NK-92 (cell line): ENCODE measurements around the gene GOLGA8T.
"Not testable (repeated sequence)": the region's sequence is repeated elsewhere in the genome, so short reads cannot be mapped to it uniquely, and the experiment has no call there.

Source experiments
- DNase-seq: peaks from one replicate; lab custom pipeline; 2025; ENCODE audit not compliant: unreplicated experiment; lab: John Stamatoyannopoulos, UW

Gene GOLGA8T

DNA sequence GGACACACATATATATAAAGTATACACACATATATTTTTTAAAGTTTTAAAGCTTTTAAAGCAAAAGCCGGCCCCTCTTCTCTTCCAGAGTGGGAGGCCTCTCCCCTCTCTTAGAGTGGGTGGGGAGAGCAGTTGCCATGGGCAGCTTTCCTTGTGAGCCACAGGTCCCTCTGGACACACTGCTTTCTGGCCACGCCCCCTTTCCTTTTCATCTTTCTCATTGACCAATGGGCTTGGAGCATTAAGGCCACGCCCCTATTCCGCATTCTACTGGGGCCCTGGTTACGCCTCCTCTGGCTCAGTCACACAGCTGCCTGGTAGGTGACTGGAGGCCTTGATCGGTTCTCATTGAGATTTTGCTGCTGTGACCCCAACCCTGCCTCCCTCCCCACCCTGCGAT is at the start of gene GOLGA8T:
GOLGA8T (plus strand) TSS at position 301 of the 400 bp plus-strand sequence; CDS start at position 399, 98 bp downstream.
- not testable (repeated sequence) for DNase-seq

DNA sequence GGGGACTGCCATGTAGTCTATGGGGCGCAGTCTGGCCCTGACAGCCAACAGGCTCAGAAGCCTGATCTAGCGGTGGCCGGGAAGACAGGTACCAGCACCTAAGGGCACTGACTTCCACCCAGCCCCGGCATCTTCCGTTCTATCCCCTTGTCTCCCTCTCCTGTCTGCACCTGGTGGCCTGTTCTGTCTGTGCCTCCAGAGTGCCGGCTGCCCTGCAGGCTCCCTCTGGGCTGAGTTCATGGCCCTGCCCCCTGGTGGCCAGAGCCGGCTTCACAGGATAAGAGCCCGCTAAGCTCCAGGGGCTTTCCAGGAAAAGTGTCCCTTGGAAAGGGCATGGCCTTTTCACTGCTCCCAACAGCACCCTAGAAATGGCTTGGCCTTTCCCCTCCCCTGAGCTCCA is 37.0 kb upstream of the GOLGA8T start:
- not testable (repeated sequence) for DNase-seq

DNA sequence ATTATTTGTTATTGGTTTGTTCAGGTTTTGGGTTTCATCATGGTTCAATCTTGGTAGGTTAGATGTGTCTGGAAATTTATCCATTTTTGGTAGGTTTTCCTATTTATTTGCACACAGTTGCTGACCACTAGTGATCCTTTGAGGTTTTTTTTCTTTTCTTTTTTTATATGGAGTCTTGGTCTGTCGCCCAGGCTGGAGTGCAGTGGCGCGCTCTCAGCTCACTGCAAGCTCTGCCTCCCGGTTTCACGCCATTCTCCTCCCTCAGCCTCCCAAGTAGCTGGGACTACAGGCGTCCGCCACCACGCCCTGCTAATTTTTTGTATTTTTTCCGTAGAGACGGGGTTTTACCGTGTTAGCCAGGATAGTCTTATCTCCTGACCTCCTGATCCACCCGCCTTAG is 32.0 kb upstream of the GOLGA8T start:
- DNase-seq = not testable (repeated sequence)

DNA sequence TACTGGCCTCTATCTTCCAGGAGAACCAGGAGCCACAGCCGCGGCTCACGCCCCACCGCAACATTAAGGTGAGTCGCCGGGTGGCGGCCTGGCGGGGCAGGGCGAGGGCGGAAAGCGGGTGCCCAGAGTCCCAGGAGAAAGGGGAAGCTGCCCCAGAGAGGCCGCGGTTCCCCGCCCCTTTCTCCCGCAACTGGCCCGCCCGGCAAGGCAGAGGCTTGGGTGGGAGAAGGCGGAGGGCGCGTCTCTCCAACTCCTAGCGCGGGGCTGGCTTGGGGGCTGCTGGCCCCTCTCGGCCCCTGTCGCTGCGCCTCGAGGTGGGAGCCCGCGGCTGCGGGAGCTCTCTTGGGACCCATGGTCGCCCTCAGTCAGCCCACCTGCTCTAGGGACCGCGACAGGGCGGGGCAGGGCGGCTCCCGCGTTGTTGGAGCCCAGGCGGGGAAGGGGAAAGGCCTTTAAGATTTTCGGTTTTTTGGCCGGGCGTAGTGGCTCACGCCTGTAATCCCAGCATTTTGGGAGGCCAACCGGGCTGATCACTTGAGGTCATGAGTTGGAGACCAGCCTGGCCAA is 30.8 kb upstream of the GOLGA8T start:
- DNase-seq = not testable (repeated sequence)

DNA sequence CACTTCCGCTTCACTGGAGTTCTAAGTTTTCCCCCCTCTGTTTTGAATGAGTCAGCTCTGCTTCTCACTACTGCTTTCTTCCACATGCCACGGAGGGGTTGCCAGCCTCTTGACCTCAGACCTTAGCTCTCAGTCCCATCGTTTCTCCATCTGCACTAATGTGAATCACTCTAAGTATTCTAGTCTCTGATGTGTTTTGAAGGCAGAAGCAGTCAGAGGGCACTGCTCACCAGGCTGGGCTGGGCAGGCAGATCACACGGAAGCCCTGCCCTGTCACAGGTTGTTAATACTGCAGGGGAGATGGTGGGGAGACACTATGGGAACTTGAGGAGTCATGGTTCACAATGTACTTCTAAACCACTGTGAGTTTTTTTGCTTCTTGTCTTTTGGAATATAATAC is 24.3 kb upstream of the GOLGA8T start:
- DNase-seq = not testable (repeated sequence)

GRCh38 chr15:30130066-30130465 is 4.8 kb upstream of the GOLGA8T start:
- DNase-seq = not testable (repeated sequence)

DNA sequence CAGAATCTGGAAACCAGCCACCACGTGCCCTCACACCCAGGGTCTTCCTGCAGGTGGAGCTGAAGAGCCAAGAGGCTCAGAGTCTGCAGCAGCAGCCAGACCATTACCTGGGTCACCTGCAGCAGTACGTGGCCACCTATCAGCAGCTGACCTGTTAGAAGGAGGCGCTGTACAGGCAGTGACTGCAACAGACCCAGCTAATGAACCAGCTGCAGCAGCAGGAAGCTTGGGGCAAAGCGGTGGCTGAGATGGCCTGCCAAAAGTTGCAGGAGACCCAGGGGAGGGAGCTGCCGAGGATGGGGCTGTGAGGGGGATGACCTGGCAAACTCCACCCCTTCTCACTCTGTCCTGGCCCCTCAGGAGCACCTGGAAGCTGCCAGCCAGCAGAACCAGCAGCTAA is 8.4 kb downstream of the GOLGA8T start:
- DNase-seq = not testable (repeated sequence)

DNA sequence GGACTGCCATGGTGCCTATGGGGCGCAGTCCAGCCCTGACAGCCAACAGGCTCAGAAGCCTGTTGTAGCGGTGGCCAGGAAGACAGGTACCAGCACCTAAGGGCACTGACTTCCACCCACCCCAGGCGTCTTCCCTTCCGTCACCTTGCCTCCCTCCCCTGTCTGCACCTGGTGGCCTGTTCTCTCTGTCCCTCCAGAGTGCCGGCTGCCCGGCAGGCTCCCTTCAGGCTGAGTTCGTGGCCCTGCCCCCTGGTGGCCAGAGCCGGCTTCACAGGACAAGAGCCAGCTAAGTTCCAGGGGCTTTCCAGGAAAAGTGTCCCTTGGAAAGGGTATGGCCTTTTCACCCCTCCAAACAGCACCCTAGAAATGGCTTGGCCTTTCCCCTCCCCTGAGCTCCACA is 15.0 kb downstream of the GOLGA8T start:
- DNase-seq = not testable (repeated sequence)

DNA sequence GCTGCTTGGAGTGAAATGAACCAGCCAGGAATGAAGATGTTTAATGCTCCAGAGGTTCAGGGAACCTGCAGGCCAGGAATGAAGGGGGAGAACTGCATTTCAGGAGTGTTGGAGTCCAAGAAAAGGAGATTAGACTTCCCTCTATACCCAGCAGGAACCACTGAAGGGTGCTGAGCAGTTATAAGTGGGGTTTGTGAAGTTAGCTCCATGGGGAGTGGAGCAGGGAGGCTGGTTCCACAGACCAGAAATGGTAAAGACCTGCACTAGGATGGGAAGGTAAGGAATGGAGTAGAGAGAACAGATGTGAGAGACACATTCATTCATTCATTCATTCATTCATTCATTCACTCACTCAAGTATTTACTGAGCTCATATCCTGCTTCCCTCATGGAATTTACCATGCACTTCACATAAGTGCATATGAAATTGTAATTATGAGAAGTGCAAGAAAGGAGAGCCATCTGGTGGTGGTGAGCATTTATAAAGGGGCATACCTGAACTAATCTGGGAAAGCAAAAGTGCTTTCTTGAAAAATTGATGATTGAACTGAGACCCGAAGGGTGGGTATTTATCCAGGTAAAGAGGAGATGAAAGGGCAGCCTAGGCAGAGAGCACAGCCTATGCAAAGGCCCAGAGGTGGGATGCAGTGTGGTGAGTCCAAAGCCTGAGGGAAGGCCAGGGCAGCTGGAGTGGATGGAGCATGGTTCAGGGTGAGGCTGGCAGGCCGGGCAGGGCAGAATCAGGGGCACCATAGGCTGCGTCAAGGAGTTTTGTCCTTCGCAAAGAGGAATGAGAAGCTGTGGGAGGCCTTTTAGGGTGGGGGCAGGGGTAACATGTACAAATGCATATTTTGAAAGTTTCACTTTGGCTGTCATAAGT is 27.9 kb downstream of the GOLGA8T start:
- not testable (repeated sequence) for DNase-seq

GRCh38 chr15:30163759-30164158 is 28.9 kb downstream of the GOLGA8T start:
- not testable (repeated sequence) for DNase-seq

- not testable (repeated sequence) for DNase-seq
These were observed 29.4 kb downstream of the GOLGA8T start for GRCh38 chr15:30164257-30164656.

DNA sequence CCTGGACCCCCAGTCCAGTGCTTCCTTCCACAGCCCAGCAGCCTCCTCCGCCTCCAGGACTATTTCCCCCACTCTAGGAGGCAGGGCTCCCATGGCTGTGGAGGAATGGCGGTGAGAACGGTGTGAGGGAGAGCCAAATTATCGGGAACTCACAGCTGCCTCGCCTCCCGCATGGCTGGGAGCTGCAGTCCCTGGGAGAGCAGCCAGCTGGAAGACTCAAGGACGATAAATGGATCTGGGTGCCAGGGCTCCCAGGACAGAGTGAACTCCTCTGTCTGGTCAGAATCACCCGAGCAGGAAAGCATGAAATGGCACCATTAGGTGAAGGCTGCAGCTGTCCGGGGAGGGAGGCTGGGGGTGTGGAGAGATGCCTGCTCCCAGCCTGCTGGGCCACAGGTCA is 32.6 kb downstream of the GOLGA8T start:
- not testable (repeated sequence) for DNase-seq

GRCh38 chr15:30167886-30168285 is 33.0 kb downstream of the GOLGA8T start:
- DNase-seq = not testable (repeated sequence)

GRCh38 chr15:30171452-30171851 is 36.6 kb downstream of the GOLGA8T start:
- not testable (repeated sequence) for DNase-seq

DNA sequence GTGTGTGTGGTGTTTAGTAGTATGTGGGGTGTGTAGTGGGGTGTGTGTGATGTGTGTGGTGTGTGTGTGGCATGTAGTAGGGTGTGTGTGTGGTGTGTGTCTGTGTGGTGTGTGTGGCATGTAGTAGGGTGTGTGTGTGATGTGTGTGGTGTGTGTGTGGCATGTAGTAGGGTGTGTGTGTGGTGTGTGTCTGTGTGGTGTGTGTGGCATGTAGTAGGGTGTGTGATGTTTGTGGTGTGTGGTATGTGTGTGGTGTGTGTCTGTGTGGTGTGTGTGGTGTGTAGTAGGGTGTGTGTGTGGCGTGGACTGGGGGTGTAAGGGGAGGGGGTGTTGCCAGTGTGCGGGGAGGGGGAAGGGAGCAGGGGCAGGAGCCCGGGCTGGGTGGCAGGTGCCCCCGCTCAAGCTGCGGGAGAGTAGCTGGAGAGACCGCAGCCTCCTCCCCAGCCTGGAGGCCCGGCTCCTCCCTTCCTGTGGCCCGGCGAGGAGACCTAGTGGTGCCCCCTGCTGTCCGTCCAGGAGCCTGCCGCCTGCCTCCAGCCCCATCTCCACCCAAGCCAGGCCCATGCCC is 38.3 kb downstream of the GOLGA8T start:
- not testable (repeated sequence) for DNase-seq

GRCh38 chr15:30175291-30175690 is 40.4 kb downstream of the GOLGA8T start:
- not testable (repeated sequence) for DNase-seq

DNA sequence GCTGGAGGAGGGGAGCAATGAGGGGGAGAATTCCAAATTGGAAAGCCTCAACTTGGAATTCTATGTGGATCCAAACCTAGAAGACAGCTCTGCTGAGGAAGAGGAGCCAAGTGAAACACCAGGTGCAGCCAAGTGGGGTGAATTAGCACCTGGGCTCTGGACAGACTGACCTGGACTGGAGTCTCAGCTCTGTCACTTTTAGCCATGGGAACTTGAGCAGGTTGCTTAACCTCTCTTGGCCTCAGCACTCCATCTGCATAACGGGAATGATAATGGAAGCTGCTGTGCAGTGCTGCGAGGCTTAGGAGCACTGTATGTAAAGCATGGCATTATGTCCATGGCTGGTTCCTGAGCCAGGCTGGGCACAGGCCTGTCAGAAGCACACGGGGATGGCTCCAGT is 41.8 kb downstream of the GOLGA8T start:
- DNase-seq = not testable (repeated sequence)

- DNase-seq = not testable (repeated sequence)
These were observed 45.0 kb downstream of the GOLGA8T start for GRCh38 chr15:30179814-30180213.

DNA sequence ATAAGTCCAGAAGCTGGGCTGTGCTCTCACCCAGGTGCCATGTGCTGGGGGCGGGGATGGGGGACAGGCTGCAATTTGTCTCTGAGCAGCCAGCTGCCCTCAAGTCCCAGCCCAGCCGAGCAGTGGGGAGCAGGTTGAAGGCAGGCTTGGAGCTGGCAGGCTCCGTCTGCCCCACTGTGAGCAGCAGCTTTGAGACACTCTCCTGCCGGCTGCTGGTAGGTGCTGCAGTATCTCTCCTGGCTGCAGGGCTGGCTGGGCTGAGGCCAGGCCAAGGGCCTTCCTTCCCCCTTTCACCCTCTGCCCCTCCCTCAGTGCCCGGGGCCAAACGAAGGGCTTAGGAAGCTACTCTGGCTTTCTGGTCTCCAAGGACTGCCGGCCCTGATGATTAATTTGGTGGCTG is 50.6 kb downstream of the GOLGA8T start:
- not testable (repeated sequence) for DNase-seq

GRCh38 chr15:30187429-30187828 is 52.6 kb downstream of the GOLGA8T start:
- not testable (repeated sequence) for DNase-seq

GRCh38 chr15:30189754-30190153 is 54.9 kb downstream of the GOLGA8T start:
- DNase-seq = not testable (repeated sequence)

GRCh38 chr15:30191143-30191542 is 56.3 kb downstream of the GOLGA8T start:
- DNase-seq = not testable (repeated sequence)
